ENCODE data around the gene PRKCE. TPM values are rescaled to one million over a fixed set of nuclear protein-coding genes. Genes with fewer than 3 reads are reported as not detected.

Gene PRKCE
- total RNA-seq, 2 experiments from 2014 or later = 17.0 to 42.1 TPM

DNA sequence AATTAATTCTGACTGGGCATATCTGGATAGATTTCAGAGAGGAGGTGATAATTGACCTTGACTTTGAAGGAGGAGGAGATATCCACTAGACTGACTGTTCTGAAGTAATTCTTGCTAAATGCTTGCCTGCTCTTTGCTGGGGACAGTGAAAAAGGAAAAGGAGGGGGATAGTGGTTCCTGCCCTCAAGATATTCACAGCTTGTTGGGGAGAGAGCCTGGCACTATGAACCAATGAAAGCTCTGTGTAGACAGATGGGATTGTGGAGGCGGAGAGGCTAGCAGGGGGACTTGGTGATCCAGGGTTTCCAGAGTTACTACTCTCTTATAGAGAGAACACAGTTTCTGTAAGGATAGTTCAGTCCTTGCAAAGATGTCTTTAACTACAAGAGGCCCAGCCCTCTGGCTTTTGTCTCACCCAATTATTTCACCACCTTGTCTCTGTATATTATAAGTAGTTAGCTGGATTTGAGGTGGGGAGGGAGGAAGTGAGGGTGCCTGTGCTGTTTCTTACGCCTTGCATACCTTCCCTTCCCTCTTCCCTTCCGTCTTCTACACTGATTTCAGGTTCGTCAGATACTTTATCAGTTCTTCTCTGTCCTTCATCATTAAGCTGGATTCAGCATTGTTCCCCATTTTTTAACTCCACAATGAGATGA lies 190.4 kb downstream of the PRKCE start:
- intact Hi-C loops (cut with micrococcal nuclease; ENCODE audit: unreplicated experiment) = no loop called here
- H2AFZ ChIP-seq (ENCODE audit: low read length) = no peak overlapping the region
- DNase-seq (ENCODE audit: low spot score) = no peak
- BruUV-seq (replicated peaks) = no TSS peak
- H3K27ac ChIP-seq (ENCODE audit: low read depth, low read length, poor library complexity, severe bottlenecking) = no peak overlapping the region
- no peak overlapping the region for H3K4me3 ChIP-seq (ENCODE audit: low read depth, low read length, poor library complexity, severe bottlenecking)
- TF ChIP-seq EZH2phosphoT487 (IDR thresholded peaks at IDR 0.05; ENCODE audit: borderline replicate concordance, low read depth, low read length) = no peak
- TF ChIP-seq, protein P1, sequence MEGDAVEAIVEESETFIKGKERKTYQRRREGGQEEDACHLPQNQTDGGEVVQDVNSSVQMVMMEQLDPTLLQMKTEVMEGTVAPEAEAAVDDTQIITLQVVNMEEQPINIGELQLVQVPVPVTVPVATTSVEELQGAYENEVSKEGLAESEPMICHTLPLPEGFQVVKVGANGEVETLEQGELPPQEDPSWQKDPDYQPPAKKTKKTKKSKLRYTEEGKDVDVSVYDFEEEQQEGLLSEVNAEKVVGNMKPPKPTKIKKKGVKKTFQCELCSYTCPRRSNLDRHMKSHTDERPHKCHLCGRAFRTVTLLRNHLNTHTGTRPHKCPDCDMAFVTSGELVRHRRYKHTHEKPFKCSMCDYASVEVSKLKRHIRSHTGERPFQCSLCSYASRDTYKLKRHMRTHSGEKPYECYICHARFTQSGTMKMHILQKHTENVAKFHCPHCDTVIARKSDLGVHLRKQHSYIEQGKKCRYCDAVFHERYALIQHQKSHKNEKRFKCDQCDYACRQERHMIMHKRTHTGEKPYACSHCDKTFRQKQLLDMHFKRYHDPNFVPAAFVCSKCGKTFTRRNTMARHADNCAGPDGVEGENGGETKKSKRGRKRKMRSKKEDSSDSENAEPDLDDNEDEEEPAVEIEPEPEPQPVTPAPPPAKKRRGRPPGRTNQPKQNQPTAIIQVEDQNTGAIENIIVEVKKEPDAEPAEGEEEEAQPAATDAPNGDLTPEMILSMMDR (conservative IDR thresholded peaks at IDR 0.05; ENCODE audit: low read length) = no peak
- H3K36me3 ChIP-seq (ENCODE audit: insufficient read depth, low read length) = no peaks in the 10 kb centered on the region
- ChIA-PET CTCF (ENCODE audit: unreplicated experiment) (interaction anchor here (0.6 kb wide), 1 partner anchor 26 kb away, joined by 3 read pairs; no protein-coding TSS in a partner anchor), POLR2A (interaction anchor here (0.6 kb wide), 1 partner anchor 27 kb away, joined by 3 read pairs; no protein-coding TSS in a partner anchor)
- H3K4me2 ChIP-seq (ENCODE audit: low read length) = 0 out of 2 replicates have a peak overlapping the region, but pooled peaks have one; percentile 53
- no peaks in the 10 kb centered on the region for H3K79me2 ChIP-seq (ENCODE audit: insufficient read depth, low read depth, low read length)
- no peaks in the 10 kb centered on the region for H4K20me1 ChIP-seq (ENCODE audit: insufficient read depth, low read length)
- no peaks in the 10 kb centered on the region for H3K9me3 ChIP-seq (ENCODE audit: low read length)
- no peaks in the 10 kb centered on the region for H3K9me2 ChIP-seq (ENCODE audit: insufficient read depth, low read length)
- H3K4me1 ChIP-seq (ENCODE audit: insufficient read depth, low read length, poor library complexity, severe bottlenecking) = peaks cover 58% of the 10 kb centered on the region

DNA sequence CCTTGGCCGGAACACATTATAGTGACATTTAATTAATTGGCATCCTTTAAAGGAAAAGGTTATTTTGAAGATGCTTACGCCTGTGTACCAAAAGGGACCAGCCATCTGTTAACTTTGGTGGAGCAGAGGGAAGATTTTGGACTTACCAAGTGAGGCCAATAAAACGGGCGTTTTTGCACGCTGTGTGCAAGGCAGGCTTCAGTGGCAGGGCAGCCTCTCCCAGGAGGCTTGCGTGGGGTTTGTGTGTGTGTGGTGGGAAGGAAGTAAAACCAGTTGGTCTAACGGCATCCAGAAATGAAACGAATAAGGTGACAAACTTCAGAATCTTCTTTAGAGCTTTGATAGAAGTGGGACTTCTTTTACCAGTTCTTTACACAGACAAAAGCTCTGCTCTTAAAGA lies 191.7 kb downstream of the PRKCE start:
- TF ChIP-seq EZH2phosphoT487 (IDR thresholded peaks at IDR 0.05; ENCODE audit: borderline replicate concordance, low read depth, low read length) = no peak
- TF ChIP-seq, protein P1 (conservative IDR thresholded peaks at IDR 0.05; ENCODE audit: low read length) = no peak
- Histone ChIP-seq H3K27ac (ENCODE audit: low read depth, low read length, poor library complexity, severe bottlenecking) (peak overlapping the region; percentile 58), H3K79me2 (ENCODE audit: insufficient read depth, low read depth, low read length) (no peaks in the 10 kb centered on the region), H3K9me3 (ENCODE audit: low read length) (no peaks in the 10 kb centered on the region), H2AFZ (ENCODE audit: low read length) (peak overlapping the region; percentile 52), H3K9me2 (ENCODE audit: insufficient read depth, low read length) (no peaks in the 10 kb centered on the region), H3K4me1 (ENCODE audit: insufficient read depth, low read length, poor library complexity, severe bottlenecking) (peaks cover 45% of the 10 kb centered on the region), H4K20me1 (ENCODE audit: insufficient read depth, low read length) (no peaks in the 10 kb centered on the region), H3K36me3 (ENCODE audit: insufficient read depth, low read length) (no peaks in the 10 kb centered on the region), H3K4me3 (ENCODE audit: low read depth, low read length, poor library complexity, severe bottlenecking) (no peak overlapping the region), H3K4me2 (ENCODE audit: low read length) (peak overlapping the region; percentile 53)
- intact Hi-C loops (cut with micrococcal nuclease; ENCODE audit: unreplicated experiment) = no loop called here
- no TSS peak for BruUV-seq (replicated peaks)
- CTCF ChIA-PET (ENCODE audit: unreplicated experiment) = interaction anchor here (1.2 to 1.4 kb wide), 2 partner anchors 9 to 10 kb away, joined by 4 read pairs; no protein-coding TSS in a partner anchor
- POLR2A ChIA-PET = interaction anchor here (0.7 to 1.8 kb wide), 4 partner anchors 9 to 139 kb away, joined by 3 to 16 read pairs (median 4); no protein-coding TSS in a partner anchor
- DNase-seq (ENCODE audit: low spot score) = peak; percentile 63

Measured in OCI-LY7 (cell line).